Measurements from ENCODE around the gene ARHGAP6. TPM values are rescaled to one million over a fixed set of nuclear protein-coding genes. Genes with fewer than 3 reads are reported as not detected.
A peak's percentile ranks its signal among the peaks of the same experiment; 100 is the strongest.

Gene ARHGAP6
- total and polyA plus RNA-seq, 9 of the 15 experiments (the other 6 are each of a cell fraction or from before 2014, with no cell fraction given): 12.5 to 63.6 (median 41.8) TPM

- no peaks in the 10 kb centered on the region for H3K9me3 ChIP-seq (replicated peaks; ENCODE audit: control insufficient read depth, insufficient read depth, low read depth, low read length)
- H2AFZ ChIP-seq (ENCODE audit: low read depth, low read length): no peak overlapping the region
- no peak overlapping the region for H3K27ac ChIP-seq (ENCODE audit: extremely low read depth, low read depth, low read length)
- H3K4me3 ChIP-seq: no peak overlapping the region
- no peaks in the 10 kb centered on the region for H3K79me2 ChIP-seq (ENCODE audit: control insufficient read depth, insufficient read depth, low read length)
- peaks cover 79% of the 10 kb centered on the region; the same call in 2 of the 3 replicates for H3K36me3 ChIP-seq (ENCODE audit: control insufficient read depth, insufficient read depth, low read length)
- no peak overlapping the region for H3K4me2 ChIP-seq (ENCODE audit: insufficient read depth, low read length)
- POLR2A ChIA-PET: no interaction called here
- in situ Hi-C loops (cut with MboI): no loop called here
- FAIRE-seq: no peak
- no peaks in the 10 kb centered on the region for H4K20me1 ChIP-seq (replicated peaks; ENCODE audit: control insufficient read depth, insufficient read depth, low read length)
- H3K4me1 ChIP-seq (replicated peaks in 1 of 2; ENCODE audit: control insufficient read depth in 2 of 2, insufficient read depth in 2 of 2, low read length in 2 of 2): peaks cover 0 to under 1% of the 10 kb centered on the region in 2 experiments; a peak in 1 of 5 replicates
- BruUV-seq (replicated peaks): no TSS peak
- 69% methylated on average over 6 of the region's 6 CpGs for WGBS (ENCODE audit: insufficient coverage, low coverage, missing lambda C conversion rate)
- no peak for DNase-seq (ENCODE audit: extremely low read depth in 1 of 4, low spot score in 3 of 4)
- no peak overlapping the region for H3K9ac ChIP-seq (ENCODE audit: insufficient read depth in 1 of 2, low read depth in 2 of 2, low read length in 2 of 2)
- CTCF ChIA-PET (ENCODE audit: low intra/inter-chr PET ratio): no interaction called here
- intact Hi-C loops (cut with micrococcal nuclease): no loop called here
- no peaks in the 10 kb centered on the region for H3K27me3 ChIP-seq (ENCODE audit: control insufficient read depth in 2 of 2, insufficient read depth in 2 of 2, low read length in 2 of 2)
- peaks cover 3% of the 10 kb centered on the region for H3K9me1 ChIP-seq (ENCODE audit: control insufficient read depth, insufficient read depth, low read length)
- ATAC-seq: no peak
- TF ChIP-seq HINFP (tag; conservative IDR thresholded peaks at IDR 0.05; ENCODE audit: low read depth): no peak
These were observed 501.3 kb downstream of the ARHGAP6 start for GRCh38 chrX:11164433-11164832.

- no peak overlapping the region for H3K27ac ChIP-seq (ENCODE audit: extremely low read depth, low read depth, low read length)
- H3K4me2 ChIP-seq (ENCODE audit: insufficient read depth, low read length): no peak overlapping the region
- in situ Hi-C loops (cut with MboI): no loop called here
- peaks cover 0 to 5% of the 10 kb centered on the region in 2 experiments; a peak in 2 of 5 replicates for H3K4me1 ChIP-seq (replicated peaks in 1 of 2; ENCODE audit: control insufficient read depth in 2 of 2, insufficient read depth in 2 of 2, low read length in 2 of 2)
- no TSS peak for BruUV-seq (replicated peaks)
- H3K9me3 ChIP-seq (replicated peaks; ENCODE audit: control insufficient read depth, insufficient read depth, low read depth, low read length): no peaks in the 10 kb centered on the region
- H3K27me3 ChIP-seq (ENCODE audit: control insufficient read depth in 2 of 2, insufficient read depth in 2 of 2, low read length in 2 of 2): no peaks in the 10 kb centered on the region
- intact Hi-C loops (cut with micrococcal nuclease): loop anchor here (10.0 kb wide), 1 partner anchor 106 kb away; no protein-coding TSS in a partner anchor
- no peaks in the 10 kb centered on the region for H3K79me2 ChIP-seq (ENCODE audit: control insufficient read depth, insufficient read depth, low read length)
- peak; percentile 65 for ATAC-seq
- H3K9ac ChIP-seq (ENCODE audit: insufficient read depth in 1 of 2, low read depth in 2 of 2, low read length in 2 of 2): no peak overlapping the region
- 71% methylated on average over 1 of the region's 1 CpG for WGBS (ENCODE audit: insufficient coverage, low coverage, missing lambda C conversion rate)
- peaks cover 3% of the 10 kb centered on the region for H3K9me1 ChIP-seq (ENCODE audit: control insufficient read depth, insufficient read depth, low read length)
- CTCF ChIA-PET (ENCODE audit: low intra/inter-chr PET ratio): no interaction called here
- POLR2A ChIA-PET: interaction anchor here (0.6 kb wide), 1 partner anchor 18 kb away, joined by 3 read pairs; no protein-coding TSS in a partner anchor
- peaks cover 74% of the 10 kb centered on the region for H3K36me3 ChIP-seq (ENCODE audit: control insufficient read depth, insufficient read depth, low read length)
- no peak overlapping the region for H3K4me3 ChIP-seq
- H4K20me1 ChIP-seq (replicated peaks; ENCODE audit: control insufficient read depth, insufficient read depth, low read length): no peaks in the 10 kb centered on the region
- peak; percentile 52 for FAIRE-seq
- H2AFZ ChIP-seq (ENCODE audit: low read depth, low read length): no peak overlapping the region
- peak in 3 of 4 experiments; percentile 15 to 51 (median 25) for DNase-seq (ENCODE audit: extremely low read depth in 1 of 4, low spot score in 3 of 4)
- peak; percentile 21; the same call in 1 of the 2 replicates for TF ChIP-seq DMBX1 (CRISPR knock-in tag; IDR thresholded peaks at IDR 0.05; ENCODE audit: borderline replicate concordance)
- TF ChIP-seq RBM34 (IDR thresholded peaks at IDR 0.05; ENCODE audit: borderline replicate concordance, insufficient read depth, low read length): no peak
- no peak for TF ChIP-seq THRB (CRISPR knock-in tag; conservative IDR thresholded peaks at IDR 0.05)
- no peak for TF ChIP-seq CXXC5 (CRISPR knock-in tag; IDR thresholded peaks at IDR 0.05)
- no peak for TF ChIP-seq CREBBP (IDR thresholded peaks at IDR 0.05; ENCODE audit: low read depth, low read length)
- no peak for TF ChIP-seq GATA2 (CRISPR knock-in tag; IDR thresholded peaks at IDR 0.05)
- TF ChIP-seq MAZ (CRISPR knock-in tag; conservative IDR thresholded peaks at IDR 0.05 in 1 of 2, IDR thresholded peaks at IDR 0.05 in 1 of 2): no peak
- TF ChIP-seq EWSR1 (IDR thresholded peaks at IDR 0.05; ENCODE audit: borderline replicate concordance, low read depth, partially characterized antibody): no peak
- no peak for TF ChIP-seq POLR2H (tag; IDR thresholded peaks at IDR 0.05; ENCODE audit: low read depth)
- TF ChIP-seq CBFA2T2 (conservative IDR thresholded peaks at IDR 0.05): peak; percentile 64
- TF ChIP-seq MYC (IDR thresholded peaks at IDR 0.05; ENCODE audit: low read depth, low read length): no peak
- TF ChIP-seq MYC (CRISPR knock-in tag; IDR thresholded peaks at IDR 0.05; ENCODE audit: borderline replicate concordance, low read depth): no peak
- TF ChIP-seq CHD2 (IDR thresholded peaks at IDR 0.05; ENCODE audit: low read depth, low read length): no peak
These were observed 506.6 kb downstream of the ARHGAP6 start for GRCh38 chrX:11159149-11159548.
